Stimulated activated CD4-positive, alpha-beta T cell treated with anti-CD3 and anti-CD28 coated beads, TNF-alpha, amount 100 ng/mL, for 48 hours (primary cell): ENCODE measurements around the gene DYRK3.
A peak's percentile ranks its signal among the peaks of the same experiment; 100 is the strongest.

Source experiments
- DNase-seq, 3 donors: peaks; one replicate each; pipeline ENCODE4 v3.0.0-alpha.2; 2020; ENCODE audit warnings: low read depth in 3 of 3

DYRK3 gene

DNA sequence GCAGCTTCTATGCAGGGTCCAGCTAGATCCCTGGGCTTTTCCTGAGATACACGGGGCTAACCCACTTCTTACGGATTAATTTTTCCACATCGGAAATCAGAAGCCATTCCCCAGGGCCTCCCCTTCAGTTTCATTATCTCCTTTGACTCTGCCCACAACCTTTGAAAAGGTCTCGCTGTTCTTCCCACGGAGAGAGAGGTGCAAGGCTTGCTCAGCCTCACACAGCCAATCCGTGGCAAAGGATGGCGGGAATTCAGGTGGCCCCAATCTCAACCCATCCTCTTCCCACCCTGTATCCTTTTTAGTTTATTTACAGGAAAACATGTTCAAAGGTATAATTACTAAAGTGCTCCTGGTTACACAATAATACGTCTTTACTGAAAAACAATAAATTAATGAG is 48.7 kb downstream of the DYRK3 start:
- DNase-seq, result no peak

DNA sequence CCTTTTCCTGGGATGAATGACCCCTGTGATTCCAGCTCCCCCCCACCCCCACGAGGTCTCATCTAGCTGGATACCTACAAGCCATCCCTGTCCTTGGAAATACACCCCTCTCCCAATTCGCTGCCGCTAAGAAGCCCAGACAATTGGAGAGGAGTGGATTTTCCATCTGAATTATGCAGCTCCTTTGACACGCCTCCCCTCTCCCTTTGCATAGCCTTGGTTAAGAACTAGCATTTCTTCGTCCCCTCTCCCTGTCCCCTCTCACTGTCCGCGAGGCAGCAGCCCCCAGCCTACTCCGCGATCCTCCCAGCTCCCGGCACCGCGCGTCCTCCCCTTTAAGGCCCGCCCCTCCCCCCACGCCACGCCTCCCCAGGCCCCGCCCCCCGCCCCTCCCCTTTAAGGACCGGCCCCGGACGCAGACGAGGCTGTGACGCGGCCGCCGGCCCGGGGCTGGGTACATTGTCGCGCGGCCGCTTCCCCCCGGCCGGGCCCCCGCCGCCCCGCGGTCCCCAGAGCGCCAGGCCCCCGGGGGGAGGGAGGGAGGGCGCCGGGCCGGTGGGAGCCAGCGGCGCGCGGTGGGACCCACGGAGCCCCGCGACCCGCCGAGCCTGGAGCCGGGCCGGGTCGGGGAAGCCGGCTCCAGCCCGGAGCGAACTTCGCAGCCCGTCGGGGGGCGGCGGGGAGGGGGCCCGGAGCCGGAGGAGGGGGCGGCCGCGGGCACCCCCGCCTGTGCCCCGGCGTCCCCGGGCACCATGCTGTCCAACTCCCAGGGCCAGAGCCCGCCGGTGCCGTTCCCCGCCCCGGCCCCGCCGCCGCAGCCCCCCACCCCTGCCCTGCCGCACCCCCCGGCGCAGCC is 49.4 kb downstream of the DYRK3 start, which contains the start of gene MAPKAPK2:
Gene MAPKAPK2, plus strand, starts transcription at position 428 of the 856 bp plus-strand sequence. Its CDS starts 325 bp downstream, at position 753.
- peak; percentile 59 to 74 (median 66) for DNase-seq

DNA sequence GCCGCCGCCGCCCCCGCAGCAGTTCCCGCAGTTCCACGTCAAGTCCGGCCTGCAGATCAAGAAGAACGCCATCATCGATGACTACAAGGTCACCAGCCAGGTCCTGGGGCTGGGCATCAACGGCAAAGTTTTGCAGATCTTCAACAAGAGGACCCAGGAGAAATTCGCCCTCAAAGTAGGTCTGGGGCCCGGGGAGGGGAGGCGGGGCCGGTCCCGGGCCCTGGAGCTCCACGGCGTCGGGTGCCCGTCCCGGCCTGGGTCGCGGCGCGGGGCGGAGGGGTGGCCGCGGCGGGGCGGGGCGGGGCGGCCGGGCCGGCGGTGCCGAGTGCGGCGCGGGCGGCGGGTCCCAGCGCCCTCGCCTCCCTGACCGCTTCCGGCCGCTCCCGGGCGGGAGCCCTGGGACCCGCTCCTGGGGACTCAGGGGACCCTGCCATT is 50.0 kb downstream of the DYRK3 start:
- peak in 1 of 3 donors; percentile 45 for DNase-seq

DNA sequence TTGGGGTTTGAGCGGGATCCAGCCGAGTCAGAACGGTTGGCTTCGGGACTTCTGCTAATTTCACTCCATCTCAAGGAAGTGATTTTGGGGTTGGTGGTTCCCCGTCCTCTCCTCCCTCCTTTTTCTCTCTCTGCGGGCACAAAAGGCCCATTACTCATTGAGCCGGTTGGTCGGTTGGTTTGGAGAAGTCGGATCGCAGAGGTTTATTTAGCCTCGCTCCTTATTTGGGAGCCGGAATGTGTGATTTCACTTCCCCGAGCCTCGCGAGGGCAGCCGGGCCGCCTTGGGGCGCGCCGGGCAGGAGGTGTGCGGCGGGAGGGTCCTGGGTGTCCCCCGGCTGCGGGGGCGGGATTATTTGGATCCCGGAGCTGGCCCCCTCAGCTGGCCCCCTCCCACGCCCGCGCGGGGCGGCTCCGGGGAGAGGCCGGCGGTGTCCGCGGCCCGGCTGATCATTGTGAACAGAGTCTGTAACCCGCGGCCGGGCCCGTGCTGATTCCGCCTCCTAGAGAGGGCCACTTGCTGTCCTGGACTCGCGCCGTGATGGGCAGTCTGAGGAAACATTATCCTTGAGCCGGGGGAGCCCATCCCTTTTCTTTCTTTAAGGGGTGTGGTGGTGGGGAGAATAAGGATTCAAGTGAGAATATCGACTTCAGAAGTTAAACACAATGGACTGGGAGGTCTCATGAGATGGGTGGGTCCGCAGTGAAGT is 50.6 kb downstream of the DYRK3 start:
- DNase-seq, result peak in 2 of 3 donors; percentile 32 to 44

DNA sequence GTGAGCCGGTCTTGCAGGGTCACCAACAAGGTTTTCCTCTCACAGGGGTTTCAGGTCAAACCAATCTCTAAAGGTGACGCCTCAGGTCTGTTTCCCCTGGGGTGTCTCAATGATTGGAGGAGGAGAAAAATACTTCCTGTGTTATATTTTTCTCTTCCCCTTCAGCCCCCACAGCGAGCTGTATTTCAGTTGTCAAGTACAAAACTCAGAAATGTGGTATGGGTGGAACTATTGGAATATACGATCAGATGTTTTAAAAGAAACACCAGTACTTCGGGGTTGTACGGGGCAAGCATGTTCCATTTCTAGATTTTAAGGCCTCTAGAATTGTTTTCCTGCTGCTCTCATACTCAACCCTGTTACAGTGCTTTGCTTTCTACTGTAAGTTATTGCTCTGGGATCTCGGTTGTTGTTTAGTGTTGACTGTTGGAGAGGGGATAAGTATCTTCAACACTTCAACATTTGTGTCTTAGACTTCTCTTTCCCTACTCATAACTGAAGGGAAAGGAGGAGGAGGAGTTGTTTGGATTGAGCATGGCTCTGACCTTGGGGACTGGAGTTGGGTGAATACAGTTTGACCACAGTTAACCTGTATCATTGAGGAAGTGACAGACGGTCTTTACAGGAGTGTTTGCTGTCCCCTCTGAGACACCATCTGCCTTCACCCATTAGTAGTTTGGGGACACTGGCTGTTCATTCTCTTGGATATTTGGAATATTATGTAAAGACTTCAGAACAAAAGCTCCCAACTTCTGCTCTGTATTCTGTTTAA is 51.3 kb downstream of the DYRK3 start:
- no peak for DNase-seq

DNA sequence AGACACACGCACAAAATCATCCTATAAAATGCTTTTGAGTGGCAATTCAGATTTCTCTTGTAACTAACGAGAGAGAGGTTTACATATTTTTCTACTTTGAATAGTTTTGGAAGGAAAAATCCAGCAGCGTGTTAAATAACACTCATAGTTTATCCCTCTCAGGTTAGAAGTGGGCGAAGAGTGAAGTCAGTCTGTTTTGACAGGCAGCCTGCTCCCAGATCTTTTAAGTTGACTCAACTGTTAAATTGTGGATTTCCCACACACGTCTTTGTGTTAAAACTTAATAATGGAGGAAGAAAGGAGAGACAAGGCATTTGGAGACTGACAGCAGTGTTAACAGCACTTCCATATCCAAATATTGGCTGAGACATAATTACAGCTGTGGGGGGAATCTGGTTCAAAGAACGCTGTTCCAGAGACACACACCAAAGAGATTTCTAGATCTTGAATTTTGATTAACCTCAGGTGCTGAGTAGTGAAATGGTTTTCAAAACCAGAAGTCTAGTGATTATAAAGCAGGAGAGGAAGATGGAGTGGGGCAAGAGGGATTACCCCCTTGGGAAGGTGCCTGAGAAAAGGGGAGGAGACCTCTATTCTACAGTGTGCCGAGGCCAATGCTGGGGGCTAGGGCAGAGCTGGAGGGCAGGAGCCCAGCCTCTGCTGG is 52.0 kb downstream of the DYRK3 start:
- no peak for DNase-seq

DNA sequence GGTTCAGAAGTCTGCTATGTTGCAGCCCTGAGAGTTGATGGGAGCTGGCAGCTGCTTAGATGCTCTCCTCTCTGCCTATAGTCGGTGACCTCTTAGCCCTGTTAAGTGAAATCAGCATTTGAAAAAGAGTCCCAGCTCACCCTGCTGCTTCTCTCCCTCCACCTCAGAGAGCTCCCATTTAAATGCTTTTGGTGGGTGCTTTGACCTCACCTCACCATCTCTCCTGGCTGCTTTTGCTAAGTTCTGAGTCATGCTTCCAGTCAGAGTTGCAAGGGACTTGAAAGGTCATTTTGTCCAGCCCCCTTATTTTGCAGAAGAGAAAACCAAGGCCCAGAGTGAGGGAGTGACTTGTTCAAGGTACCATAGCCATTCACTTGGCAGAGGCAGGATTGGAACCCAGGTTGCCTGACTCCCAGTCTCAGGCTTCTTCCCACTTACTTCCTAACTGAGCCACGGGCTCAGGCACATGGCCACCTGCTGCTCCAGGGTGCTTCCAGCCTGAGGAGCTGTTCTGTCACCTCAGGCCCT is 52.6 kb downstream of the DYRK3 start:
- no peak for DNase-seq

DNA sequence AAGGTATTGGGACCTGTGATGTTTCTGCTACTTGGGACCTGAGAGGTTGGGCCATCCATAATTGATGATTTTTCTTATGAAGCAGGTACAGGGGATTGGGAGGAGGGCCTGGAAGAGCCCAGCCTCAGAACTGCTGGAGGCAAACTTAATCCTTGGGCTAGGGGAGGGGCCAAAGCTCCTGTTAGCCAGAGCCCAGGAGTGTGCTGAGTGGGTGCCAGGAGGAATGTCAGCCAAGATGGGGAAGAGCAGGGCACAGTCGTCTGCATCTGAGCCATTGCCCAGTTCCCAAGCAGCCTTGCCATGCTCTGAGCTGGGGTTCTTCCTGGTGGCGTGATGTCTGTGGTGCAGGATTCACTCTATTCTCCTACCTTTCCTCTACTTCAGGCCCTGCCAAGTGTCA is 55.2 kb downstream of the DYRK3 start:
- no peak for DNase-seq

DNA sequence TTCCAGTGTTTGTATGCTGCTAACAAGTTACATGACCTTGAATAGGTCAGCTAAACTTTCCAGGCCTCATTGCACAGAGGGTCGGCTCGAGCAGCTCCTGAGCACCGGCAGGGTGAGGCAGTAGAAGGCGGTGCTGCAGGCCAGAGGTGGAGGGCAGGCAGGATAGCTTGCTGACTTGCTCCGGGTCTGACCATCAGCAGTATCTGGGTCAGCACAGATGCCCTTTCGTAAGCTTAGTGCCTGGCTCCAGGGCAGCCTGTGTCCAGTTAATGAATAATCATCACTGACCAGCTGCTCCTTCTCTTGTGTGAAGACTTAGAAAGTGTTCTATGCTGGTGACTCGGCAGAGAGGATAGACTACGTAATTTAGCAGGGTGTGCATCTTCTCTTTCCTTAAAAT is 56.3 kb downstream of the DYRK3 start:
- DNase-seq, result no peak

DNA sequence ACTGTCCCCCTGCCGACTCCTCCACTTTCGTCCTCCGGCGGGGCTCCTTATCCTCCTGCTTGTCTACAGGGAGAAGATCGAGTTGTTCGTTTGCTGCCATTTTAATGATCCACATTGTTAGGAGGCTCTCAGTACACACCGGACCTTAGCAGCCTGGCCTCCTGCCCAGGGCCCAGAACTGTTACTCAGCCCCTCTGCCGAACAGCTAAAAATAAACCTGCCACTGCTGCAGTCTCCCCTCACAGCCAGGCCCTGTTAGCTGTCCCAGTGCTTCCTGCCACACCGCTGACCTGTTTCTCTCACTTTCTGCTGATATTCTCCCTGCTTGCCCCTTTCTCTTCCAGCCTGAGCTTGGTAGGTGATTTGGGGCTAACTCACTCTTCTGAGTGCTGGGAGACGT is 57.7 kb downstream of the DYRK3 start:
- no peak for DNase-seq

DNA sequence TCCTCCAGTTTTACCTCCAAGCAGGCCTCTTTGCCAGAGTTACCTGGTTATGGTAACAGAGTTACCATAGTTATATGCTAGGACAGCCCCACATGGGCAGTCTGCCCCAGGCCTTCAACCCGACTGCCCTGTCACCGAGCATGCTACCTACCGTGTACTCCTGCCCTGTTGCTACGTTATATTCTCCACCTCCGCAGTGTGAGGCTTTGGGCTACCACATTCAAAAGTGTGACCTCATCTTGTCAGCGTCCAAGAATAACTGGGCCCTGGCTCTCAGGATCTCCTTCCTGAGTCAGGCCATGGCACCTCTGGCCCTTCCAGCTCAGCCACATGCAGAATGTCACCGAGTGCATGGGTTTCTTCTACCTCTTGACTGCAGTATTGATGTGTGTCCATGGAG is 58.3 kb downstream of the DYRK3 start:
- no peak for DNase-seq

DNA sequence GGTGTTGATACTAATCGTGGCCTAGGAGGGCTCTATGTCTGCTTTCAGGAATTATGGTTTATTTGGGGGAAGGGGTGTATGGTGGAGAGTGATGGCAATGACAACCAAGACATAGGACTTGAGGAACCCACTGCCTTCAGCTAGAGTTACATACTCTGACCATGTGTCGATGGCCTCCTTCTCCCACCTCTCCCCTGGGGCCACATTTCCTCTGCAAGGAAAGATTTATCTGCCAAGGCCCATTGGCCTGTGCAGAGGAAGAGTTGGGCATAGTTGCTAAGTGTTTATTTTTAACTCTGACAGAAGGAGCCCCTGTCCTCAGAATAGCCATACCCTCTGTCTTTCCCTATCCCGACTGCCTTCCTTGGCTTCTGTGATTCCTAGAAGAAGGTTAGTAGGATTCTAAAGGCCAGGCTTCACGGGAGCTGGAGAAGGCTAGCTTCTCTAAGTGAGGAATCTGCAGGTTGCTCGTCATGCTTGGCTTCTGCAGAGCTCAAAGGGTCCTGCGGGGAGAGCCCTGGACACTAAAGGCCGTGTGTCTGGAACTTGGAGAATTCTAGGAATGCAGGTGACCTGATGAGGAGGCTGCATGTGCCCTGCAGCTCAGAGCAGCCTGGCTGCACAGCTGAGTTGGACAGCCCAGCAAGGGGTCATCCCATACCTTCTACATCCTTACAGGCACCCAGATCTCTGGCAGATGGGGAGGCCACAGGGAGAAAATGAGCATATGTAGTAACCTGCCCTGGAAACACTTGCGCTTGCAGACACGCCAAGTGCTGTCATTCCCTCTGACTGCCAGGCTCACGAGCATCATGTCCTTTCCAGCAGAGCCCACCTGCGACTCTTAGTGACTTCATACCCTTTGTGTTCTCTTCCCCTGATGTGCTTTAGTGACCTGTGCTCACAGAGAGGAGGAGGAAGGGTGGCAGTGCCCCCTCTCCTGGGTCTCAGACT is 59.1 kb downstream of the DYRK3 start:
- no peak for DNase-seq

DNA sequence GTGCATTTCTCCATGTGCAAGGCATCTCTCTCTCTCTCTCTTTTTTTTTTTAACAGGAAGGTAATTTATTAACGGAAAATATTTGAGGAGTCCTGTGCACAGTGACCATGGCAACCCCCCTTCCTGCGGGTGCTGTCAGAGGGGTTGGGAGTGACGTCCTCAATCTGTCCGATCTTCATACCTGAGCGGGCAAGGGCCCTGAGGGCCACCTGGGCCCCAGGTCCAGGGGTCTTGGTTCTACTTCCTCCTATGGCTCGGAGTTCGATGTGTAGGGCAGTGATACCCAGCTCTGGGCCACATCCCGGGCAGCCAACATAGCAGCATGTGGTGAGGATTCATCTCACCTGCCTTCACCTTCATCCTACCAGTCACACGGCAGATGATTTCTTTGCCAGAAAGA is 60.4 kb downstream of the DYRK3 start:
- DNase-seq, result no peak

DNA sequence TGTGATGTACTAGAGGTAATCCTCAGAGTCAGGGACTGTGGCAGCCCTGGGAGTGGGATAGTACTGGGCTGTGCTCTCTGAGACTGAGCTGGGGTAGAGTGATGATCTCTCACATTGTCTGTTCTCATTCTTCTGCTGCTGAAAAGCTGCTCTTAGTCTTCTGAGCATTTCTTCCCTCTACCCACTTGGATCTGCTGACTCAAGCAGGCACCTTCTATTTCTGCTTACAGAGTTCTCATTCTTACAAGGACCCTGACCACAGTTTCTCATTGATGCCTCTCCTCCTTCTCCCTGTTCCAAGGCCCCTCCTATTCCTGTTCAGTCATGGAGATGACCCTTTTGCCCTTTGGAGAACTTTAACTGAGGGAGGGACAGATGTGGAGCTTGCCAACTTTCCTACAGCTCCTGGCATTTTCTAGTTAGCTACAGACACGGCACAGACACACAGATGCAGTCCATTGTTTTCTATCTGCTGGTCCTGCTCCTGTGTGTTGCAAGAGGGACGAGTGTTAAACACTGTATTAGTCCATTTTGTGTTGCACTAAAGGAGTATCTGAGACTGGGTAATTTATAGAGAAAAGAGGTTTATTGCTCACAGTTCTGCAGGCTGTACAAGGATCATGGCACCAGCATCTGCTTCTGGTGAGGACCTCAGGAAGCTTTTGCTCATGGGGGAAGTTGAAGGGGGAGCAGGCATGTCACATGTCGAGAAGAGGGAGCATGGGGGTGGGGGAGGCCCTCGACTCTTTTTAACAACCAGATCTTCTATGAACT is 61.7 kb downstream of the DYRK3 start:
- DNase-seq, result no peak

DNA sequence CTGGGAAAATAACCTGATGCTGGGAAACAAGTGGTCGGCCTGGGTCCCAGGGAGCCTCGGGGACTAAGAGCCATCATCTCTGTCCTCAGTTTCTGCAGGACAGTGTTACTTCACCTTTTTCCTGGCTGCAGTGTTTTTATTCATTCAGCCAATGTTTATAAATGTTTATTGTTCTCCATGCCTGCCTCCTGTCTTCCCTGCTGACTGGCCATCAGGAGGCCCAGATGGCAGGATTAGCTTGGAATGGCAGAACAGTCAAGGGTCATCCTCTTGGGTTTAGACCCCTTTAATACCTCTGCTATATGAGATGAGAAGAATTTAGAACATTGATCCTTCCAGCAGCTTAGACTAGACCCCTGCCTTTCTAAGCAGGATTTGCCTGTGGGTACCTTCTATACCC is 62.7 kb downstream of the DYRK3 start:
- DNase-seq, result no peak
